ENCODE measurements around the gene RNF169. TPM values are rescaled to one million over a fixed set of nuclear protein-coding genes. Genes with fewer than 3 reads are reported as not detected.

Gene RNF169
- polyA plus RNA-seq, 1 experiment: 4.5 TPM

- no peak overlapping the region for H3K4me3 ChIP-seq (ENCODE audit: low read depth, low read length)
- no peak for DNase-seq (ENCODE audit: low read depth)
- ChIA-PET CTCF (interaction anchor here (0.7 to 2.8 kb wide), 7 partner anchors 15 to 268 kb away, joined by 3 to 14 read pairs (median 5); no protein-coding TSS in a partner anchor), POLR2A (interaction anchor here (0.6 kb wide), 1 partner anchor 741 kb away, joined by 3 read pairs; no protein-coding TSS in a partner anchor)
- TF ChIP-seq CTCF (IDR thresholded peaks at IDR 0.05; ENCODE audit: insufficient read depth, low read depth, low read length): no peak
- no peaks in the 10 kb centered on the region for H3K36me3 ChIP-seq (ENCODE audit: control insufficient read depth, insufficient read depth, low read length)
- peaks cover 15% of the 10 kb centered on the region for H3K27me3 ChIP-seq (ENCODE audit: control insufficient read depth, insufficient read depth, low read length)
Measured at GRCh38 chr11:74720596-74721478, 27.8 kb upstream of the RNF169 start.

- ChIA-PET CTCF (interaction anchor here (1.3 to 2.8 kb wide), 5 partner anchors 16 to 114 kb away, joined by 3 to 14 read pairs (median 5); no protein-coding TSS in a partner anchor), POLR2A (no interaction called here)
- no peak overlapping the region for H3K4me3 ChIP-seq (ENCODE audit: low read depth, low read length)
- H3K27me3 ChIP-seq (ENCODE audit: control insufficient read depth, insufficient read depth, low read length): peaks cover 15% of the 10 kb centered on the region
- H3K36me3 ChIP-seq (ENCODE audit: control insufficient read depth, insufficient read depth, low read length): no peaks in the 10 kb centered on the region
- DNase-seq (ENCODE audit: low read depth): no peak
- TF ChIP-seq CTCF (IDR thresholded peaks at IDR 0.05; ENCODE audit: insufficient read depth, low read depth, low read length): no peak
Measured at GRCh38 chr11:74721479-74721835, 27.2 kb upstream of the RNF169 start.

- DNase-seq (ENCODE audit: low read depth): no peak
- H3K36me3 ChIP-seq (ENCODE audit: control insufficient read depth, insufficient read depth, low read length): no peaks in the 10 kb centered on the region
- TF ChIP-seq CTCF (IDR thresholded peaks at IDR 0.05; ENCODE audit: insufficient read depth, low read depth, low read length): no peak
- H3K4me3 ChIP-seq (ENCODE audit: low read depth, low read length): no peak overlapping the region
- ChIA-PET CTCF (interaction anchor here (4.2 to 7.3 kb wide), 4 partner anchors 16 to 272 kb away, joined by 38 to 76 read pairs (median 45); no protein-coding TSS in a partner anchor), POLR2A (no interaction called here)
- H3K27me3 ChIP-seq (ENCODE audit: control insufficient read depth, insufficient read depth, low read length): peaks cover 20% of the 10 kb centered on the region
Measured at GRCh38 chr11:74723511-74723910, 25.1 kb upstream of the RNF169 start.

GRCh38 chr11:74725701-74726100 is 22.9 kb upstream of the RNF169 start:
- CTCF ChIA-PET: interaction anchor here (0.8 to 7.3 kb wide), 29 partner anchors 10 to 274 kb away, joined by 3 to 76 read pairs (median 7); partner anchors contain the start of gene POLD3
- TF ChIP-seq CTCF (IDR thresholded peaks at IDR 0.05; ENCODE audit: insufficient read depth, low read depth, low read length): no peak
- POLR2A ChIA-PET: interaction anchor here (0.7 kb wide), 1 partner anchor 53 kb away, joined by 4 read pairs; no protein-coding TSS in a partner anchor

GRCh38 chr11:74726547-74727182 is 22.0 kb upstream of the RNF169 start:
- no peak for DNase-seq (ENCODE audit: low read depth)
- H3K36me3 ChIP-seq (ENCODE audit: control insufficient read depth, insufficient read depth, low read length): no peaks in the 10 kb centered on the region
- H3K27me3 ChIP-seq (ENCODE audit: control insufficient read depth, insufficient read depth, low read length): peaks cover 40% of the 10 kb centered on the region
- ChIA-PET CTCF (interaction anchor here (0.7 to 7.3 kb wide), 39 partner anchors 9 to 275 kb away, joined by 3 to 76 read pairs (median 6); partner anchors contain the start of gene RNF169), POLR2A (no interaction called here)
- no peak overlapping the region for H3K4me3 ChIP-seq (ENCODE audit: low read depth, low read length)
- peak; percentile 99 for TF ChIP-seq CTCF (IDR thresholded peaks at IDR 0.05; ENCODE audit: insufficient read depth, low read depth, low read length)

More at GRCh38 chr11:74725701-74726100, 22.9 kb upstream of the RNF169 start:
- no peaks in the 10 kb centered on the region for H3K36me3 ChIP-seq (ENCODE audit: control insufficient read depth, insufficient read depth, low read length)
- DNase-seq (ENCODE audit: low read depth): no peak
- H3K27me3 ChIP-seq (ENCODE audit: control insufficient read depth, insufficient read depth, low read length): peaks cover 36% of the 10 kb centered on the region
- no peak overlapping the region for H3K4me3 ChIP-seq (ENCODE audit: low read depth, low read length)

All from BJ (cell line).